ENCODE measurements around the gene GPR50. TPM values are rescaled to one million over a fixed set of nuclear protein-coding genes. Genes with fewer than 3 reads are reported as not detected.

The GPR50 gene
- total RNA-seq, 1 experiment from 2014 or later: not detected

DNA sequence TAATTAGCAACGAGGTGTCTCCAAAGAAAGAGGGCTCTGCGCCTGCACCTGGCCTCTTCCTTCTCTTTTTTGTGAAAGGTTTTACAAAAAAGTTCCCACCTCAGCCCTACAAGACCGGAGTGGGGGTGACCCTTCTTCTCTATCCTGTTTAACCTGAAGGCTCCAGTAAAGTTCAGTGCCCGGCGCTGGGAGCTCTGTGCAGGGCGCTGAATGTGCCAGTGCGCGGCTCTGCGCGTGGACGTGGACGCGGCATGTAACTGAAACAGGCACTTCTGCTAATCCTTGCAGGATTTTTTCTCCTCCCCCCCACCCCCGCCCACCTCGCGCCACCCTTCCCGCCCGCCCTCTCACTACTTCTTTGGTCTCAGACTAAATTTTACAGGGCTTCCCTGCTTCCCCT is 2.4 kb downstream of the GPR50 start:
- H3K9me3 ChIP-seq: no peaks in the 10 kb centered on the region
- BruUV-seq (replicated peaks): no TSS peak
- no peak for DNase-seq
- ChIA-PET POLR2A (no interaction called here), CTCF (no interaction called here)
- intact Hi-C loops (cut with micrococcal nuclease; ENCODE audit: unreplicated experiment): no loop called here
- Mint-ChIP-seq H3K4me3 (ENCODE audit: unreplicated experiment) (no peak overlapping the region), H3K4me1 (ENCODE audit: low read depth, unreplicated experiment) (no peaks in the 10 kb centered on the region), H3K36me3 (ENCODE audit: insufficient read depth, unreplicated experiment) (peaks cover 6% of the 10 kb centered on the region), H3K27me3 (ENCODE audit: insufficient read depth, unreplicated experiment) (peaks cover 9% of the 10 kb centered on the region), H3K9me3 (ENCODE audit: unreplicated experiment) (no peaks in the 10 kb centered on the region), H3K27ac (ENCODE audit: unreplicated experiment) (no peak overlapping the region)
- TF ChIP-seq, protein P1, sequence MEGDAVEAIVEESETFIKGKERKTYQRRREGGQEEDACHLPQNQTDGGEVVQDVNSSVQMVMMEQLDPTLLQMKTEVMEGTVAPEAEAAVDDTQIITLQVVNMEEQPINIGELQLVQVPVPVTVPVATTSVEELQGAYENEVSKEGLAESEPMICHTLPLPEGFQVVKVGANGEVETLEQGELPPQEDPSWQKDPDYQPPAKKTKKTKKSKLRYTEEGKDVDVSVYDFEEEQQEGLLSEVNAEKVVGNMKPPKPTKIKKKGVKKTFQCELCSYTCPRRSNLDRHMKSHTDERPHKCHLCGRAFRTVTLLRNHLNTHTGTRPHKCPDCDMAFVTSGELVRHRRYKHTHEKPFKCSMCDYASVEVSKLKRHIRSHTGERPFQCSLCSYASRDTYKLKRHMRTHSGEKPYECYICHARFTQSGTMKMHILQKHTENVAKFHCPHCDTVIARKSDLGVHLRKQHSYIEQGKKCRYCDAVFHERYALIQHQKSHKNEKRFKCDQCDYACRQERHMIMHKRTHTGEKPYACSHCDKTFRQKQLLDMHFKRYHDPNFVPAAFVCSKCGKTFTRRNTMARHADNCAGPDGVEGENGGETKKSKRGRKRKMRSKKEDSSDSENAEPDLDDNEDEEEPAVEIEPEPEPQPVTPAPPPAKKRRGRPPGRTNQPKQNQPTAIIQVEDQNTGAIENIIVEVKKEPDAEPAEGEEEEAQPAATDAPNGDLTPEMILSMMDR (IDR thresholded peaks at IDR 0.05; ENCODE audit: insufficient read depth in 1 of 2, low read depth in 1 of 2, low read length in 1 of 2, severe bottlenecking in 1 of 2, unreplicated experiment in 1 of 2): no peak
- no peak overlapping the region for H3K4me3 ChIP-seq (ENCODE audit: low read depth, low read length)
- H3K4me1 ChIP-seq: no peaks in the 10 kb centered on the region
- no peaks in the 10 kb centered on the region for H3K27me3 ChIP-seq (replicated peaks; ENCODE audit: control insufficient read depth, insufficient read depth, low read length)
- H3K36me3 ChIP-seq (ENCODE audit: control insufficient read depth, insufficient read depth, low read length): no peaks in the 10 kb centered on the region

DNA sequence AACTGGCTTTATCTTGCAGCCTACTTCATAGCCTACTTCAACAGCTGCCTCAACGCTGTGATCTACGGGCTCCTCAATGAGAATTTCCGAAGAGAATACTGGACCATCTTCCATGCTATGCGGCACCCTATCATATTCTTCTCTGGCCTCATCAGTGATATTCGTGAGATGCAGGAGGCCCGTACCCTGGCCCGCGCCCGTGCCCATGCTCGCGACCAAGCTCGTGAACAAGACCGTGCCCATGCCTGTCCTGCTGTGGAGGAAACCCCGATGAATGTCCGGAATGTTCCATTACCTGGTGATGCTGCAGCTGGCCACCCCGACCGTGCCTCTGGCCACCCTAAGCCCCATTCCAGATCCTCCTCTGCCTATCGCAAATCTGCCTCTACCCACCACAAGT is 4.0 kb downstream of the GPR50 start:
- ChIA-PET POLR2A (no interaction called here), CTCF (no interaction called here)
- Histone ChIP-seq H3K36me3 (ENCODE audit: control insufficient read depth, insufficient read depth, low read length) (no peaks in the 10 kb centered on the region), H3K4me1 (no peaks in the 10 kb centered on the region), H3K9me3 (no peaks in the 10 kb centered on the region), H3K27me3 (replicated peaks; ENCODE audit: control insufficient read depth, insufficient read depth, low read length) (no peaks in the 10 kb centered on the region), H3K4me3 (ENCODE audit: low read depth, low read length) (no peak overlapping the region)
- no peaks in the 10 kb centered on the region for H3K4me1 Mint-ChIP-seq (ENCODE audit: low read depth, unreplicated experiment)
- H3K36me3 Mint-ChIP-seq (ENCODE audit: insufficient read depth, unreplicated experiment): peaks cover 6% of the 10 kb centered on the region
- no peak overlapping the region for H3K27ac Mint-ChIP-seq (ENCODE audit: unreplicated experiment)
- no TSS peak for BruUV-seq (replicated peaks)
- H3K9me3 Mint-ChIP-seq (ENCODE audit: unreplicated experiment): no peaks in the 10 kb centered on the region
- no peak overlapping the region for H3K4me3 Mint-ChIP-seq (ENCODE audit: unreplicated experiment)
- TF ChIP-seq, protein P1 (IDR thresholded peaks at IDR 0.05; ENCODE audit: insufficient read depth in 1 of 2, low read depth in 1 of 2, low read length in 1 of 2, severe bottlenecking in 1 of 2, unreplicated experiment in 1 of 2): no peak
- peaks cover 13% of the 10 kb centered on the region for H3K27me3 Mint-ChIP-seq (ENCODE audit: insufficient read depth, unreplicated experiment)
- intact Hi-C loops (cut with micrococcal nuclease; ENCODE audit: unreplicated experiment): no loop called here
- DNase-seq: no peak

DNA sequence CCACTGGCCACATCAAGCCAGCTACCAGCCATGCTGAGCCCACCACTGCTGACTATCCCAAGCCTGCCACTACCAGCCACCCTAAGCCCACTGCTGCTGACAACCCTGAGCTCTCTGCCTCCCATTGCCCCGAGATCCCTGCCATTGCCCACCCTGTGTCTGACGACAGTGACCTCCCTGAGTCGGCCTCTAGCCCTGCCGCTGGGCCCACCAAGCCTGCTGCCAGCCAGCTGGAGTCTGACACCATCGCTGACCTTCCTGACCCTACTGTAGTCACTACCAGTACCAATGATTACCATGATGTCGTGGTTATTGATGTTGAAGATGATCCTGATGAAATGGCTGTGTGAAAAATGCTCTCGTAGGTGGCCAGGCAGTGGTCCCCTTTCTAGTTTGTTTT is 4.7 kb downstream of the GPR50 start:
- no peak overlapping the region for H3K27ac Mint-ChIP-seq (ENCODE audit: unreplicated experiment)
- Histone ChIP-seq H3K4me1 (no peaks in the 10 kb centered on the region), H3K9me3 (no peaks in the 10 kb centered on the region), H3K4me3 (ENCODE audit: low read depth, low read length) (no peak overlapping the region), H3K27me3 (replicated peaks; ENCODE audit: control insufficient read depth, insufficient read depth, low read length) (no peaks in the 10 kb centered on the region), H3K36me3 (ENCODE audit: control insufficient read depth, insufficient read depth, low read length) (no peaks in the 10 kb centered on the region)
- no TSS peak for BruUV-seq (replicated peaks)
- H3K9me3 Mint-ChIP-seq (ENCODE audit: unreplicated experiment): no peaks in the 10 kb centered on the region
- ChIA-PET CTCF (no interaction called here), POLR2A (no interaction called here)
- DNase-seq: no peak
- H3K36me3 Mint-ChIP-seq (ENCODE audit: insufficient read depth, unreplicated experiment): peaks cover 6% of the 10 kb centered on the region
- peaks cover 13% of the 10 kb centered on the region for H3K27me3 Mint-ChIP-seq (ENCODE audit: insufficient read depth, unreplicated experiment)
- intact Hi-C loops (cut with micrococcal nuclease; ENCODE audit: unreplicated experiment): no loop called here
- H3K4me1 Mint-ChIP-seq (ENCODE audit: low read depth, unreplicated experiment): no peaks in the 10 kb centered on the region
- TF ChIP-seq, protein P1 (IDR thresholded peaks at IDR 0.05; ENCODE audit: insufficient read depth in 1 of 2, low read depth in 1 of 2, low read length in 1 of 2, severe bottlenecking in 1 of 2, unreplicated experiment in 1 of 2): no peak
- no peak overlapping the region for H3K4me3 Mint-ChIP-seq (ENCODE audit: unreplicated experiment)

Measured in Caco-2 (cell line).